ENCODE measurements around the gene RBPJ. TPM values are rescaled to one million over a fixed set of nuclear protein-coding genes. Genes with fewer than 3 reads are reported as not detected.

Gene RBPJ
- total and polyA plus RNA-seq, 2 of the 8 experiments (the other 6 are each of a cell fraction or from before 2014, with no cell fraction given), result 65.5 to 217 TPM

DNA sequence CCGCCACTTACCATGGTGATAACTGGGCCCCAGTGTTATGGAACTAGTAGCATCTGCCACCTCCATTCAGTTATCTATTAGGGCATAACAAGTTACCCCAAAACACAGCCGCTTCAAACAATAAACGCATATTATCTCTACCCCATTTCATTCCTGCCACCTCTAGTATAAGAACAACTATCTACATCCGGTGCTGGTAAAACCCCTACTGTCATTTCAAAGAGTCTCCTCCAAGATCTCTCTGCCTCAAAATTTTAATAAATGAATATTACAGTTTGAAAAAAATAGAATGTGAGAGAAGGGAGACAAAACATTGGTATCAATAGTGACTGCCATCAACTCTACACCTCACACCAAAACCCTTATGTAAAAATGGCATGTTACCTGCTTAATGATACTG lies 35.5 kb upstream of the RBPJ start:
- no peak overlapping the region for H2AK5ac ChIP-seq (ENCODE audit: low read depth, low read length)
- ChIA-PET POLR2A (ENCODE audit: partially characterized antibody) (no interaction called here), CTCF (ENCODE audit: partially characterized antibody) (no interaction called here)
- H2BK15ac ChIP-seq (ENCODE audit: low read length), result no peak overlapping the region
- no peak overlapping the region for H4K8ac ChIP-seq (ENCODE audit: extremely low read depth, insufficient read depth, low read length)
- H3K4me3 ChIP-seq (ENCODE audit: extremely low read depth in 1 of 4, insufficient read depth in 2 of 4, low read depth in 3 of 4, low read length in 4 of 4), result no peak overlapping the region
- H4K20me1 ChIP-seq (replicated peaks in 1 of 2; ENCODE audit: control insufficient read depth in 1 of 2, insufficient read depth in 2 of 2, low read length in 2 of 2), result no peaks in the 10 kb centered on the region
- DNase-seq (ENCODE audit: low read depth in 1 of 2, low spot score in 2 of 2) (no peak), FAIRE-seq (no peak)
- no peak overlapping the region for H4K91ac ChIP-seq (replicated peaks; ENCODE audit: insufficient read length, low read length)
- H3K23me2 ChIP-seq (ENCODE audit: low read depth, low read length), result no peaks in the 10 kb centered on the region
- H3K23ac ChIP-seq (ENCODE audit: insufficient read length), result no peak overlapping the region
- H3K18ac ChIP-seq (ENCODE audit: extremely low read depth, low read length), result no peak overlapping the region
- H3K4ac ChIP-seq (replicated peaks; ENCODE audit: insufficient read length, low read depth, low read length), result no peak overlapping the region
- H2BK120ac ChIP-seq (replicated peaks; ENCODE audit: low read depth, low read length), result no peak overlapping the region
- H3K9me3 ChIP-seq (ENCODE audit: insufficient read depth in 2 of 2, low read depth in 1 of 2, low read length in 1 of 2), result no peaks in the 10 kb centered on the region
- no peak overlapping the region for H2BK20ac ChIP-seq (ENCODE audit: low read length)
- H3K56ac ChIP-seq (replicated peaks; ENCODE audit: insufficient read length, low read depth, low read length), result no peak overlapping the region
- no peaks in the 10 kb centered on the region for H3K79me1 ChIP-seq (ENCODE audit: low read depth, low read length)
- no peak overlapping the region for H3K27ac ChIP-seq (ENCODE audit: low read depth, low read length)
- no peaks in the 10 kb centered on the region for H3K36me3 ChIP-seq (ENCODE audit: control insufficient read depth in 2 of 4, insufficient read depth in 4 of 4, low read length in 3 of 4)
- H3K14ac ChIP-seq (ENCODE audit: insufficient read length), result no peak overlapping the region
- no peak overlapping the region for H2BK12ac ChIP-seq (ENCODE audit: low read depth, low read length)
- no peaks in the 10 kb centered on the region for H3K79me2 ChIP-seq (ENCODE audit: control insufficient read depth in 1 of 2, insufficient read depth in 2 of 2, low read length in 2 of 2)
- H2BK5ac ChIP-seq (ENCODE audit: low read depth, low read length), result no peak overlapping the region
- H4K5ac ChIP-seq (ENCODE audit: insufficient read length, low read depth, low read length), result no peak overlapping the region
- WGBS, 2 experiments (ENCODE audit: extremely low coverage in 1 of 2, insufficient coverage in 1 of 2, insufficient read length in 1 of 2, insufficient replicate concordance in 2 of 2, low coverage in 1 of 2, low lambda C conversion rate in 2 of 2, missing lambda C conversion rate in 1 of 2), result 93% methylated on average over 4 of the region's 4 CpGs; no CpG with 5 or more reads in 1 of the 2 experiments
- H3K4me1 ChIP-seq (replicated peaks in 1 of 4; ENCODE audit: control insufficient read depth in 3 of 4, insufficient read depth in 4 of 4, low read length in 3 of 4), result peaks cover 0 to 3% (median 0%) of the 10 kb centered on the region in 4 experiments; a peak in 1 of 7 replicates
- no peak overlapping the region for H3K4me2 ChIP-seq (ENCODE audit: insufficient read depth in 1 of 2, low read depth in 2 of 2, low read length in 2 of 2)
- H2AFZ ChIP-seq (ENCODE audit: low read length), result no peak overlapping the region
- H3K27me3 ChIP-seq (replicated peaks in 1 of 4; ENCODE audit: control insufficient read depth in 3 of 4, extremely low read depth in 1 of 4, insufficient read depth in 3 of 4, low read length in 3 of 4), result no peaks in the 10 kb centered on the region
- no peak overlapping the region for H3K9ac ChIP-seq (replicated peaks in 1 of 4; ENCODE audit: extremely low read depth in 1 of 4, low read depth in 3 of 4, low read length in 3 of 4)
- TF ChIP-seq KDM5A (IDR thresholded peaks at IDR 0.05; ENCODE audit: low read length) (no peak), CHD2 (IDR thresholded peaks at IDR 0.05; ENCODE audit: low read length) (no peak), SRF (IDR thresholded peaks at IDR 0.05; ENCODE audit: low read depth, low read length) (no peak), SP4 (IDR thresholded peaks at IDR 0.05; ENCODE audit: low read length) (no peak), CTBP2 (IDR thresholded peaks at IDR 0.05; ENCODE audit: borderline replicate concordance, insufficient read depth, insufficient read length, low read length) (no peak), EP300 (IDR thresholded peaks at IDR 0.05; ENCODE audit: borderline replicate concordance in 1 of 2, low read depth in 2 of 2, low read length in 2 of 2) (no peak), TBP (IDR thresholded peaks at IDR 0.05; ENCODE audit: low read depth, low read length) (no peak), POLR2A (IDR thresholded peaks at IDR 0.05; ENCODE audit: control extremely low read depth in 1 of 2, low read depth in 2 of 2, low read length in 2 of 2) (no peak), MAFK (IDR thresholded peaks at IDR 0.05; ENCODE audit: low read depth, low read length) (no peak), EZH2 (IDR thresholded peaks at IDR 0.05; ENCODE audit: low read depth, low read length, severe bottlenecking) (no peak), RBBP5 (IDR thresholded peaks at IDR 0.05; ENCODE audit: borderline replicate concordance, low read depth, low read length) (no peak), SIX5 (IDR thresholded peaks at IDR 0.05; ENCODE audit: low read depth, low read length) (no peak), CBX5 (IDR thresholded peaks at IDR 0.05; ENCODE audit: low read depth, low read length) (no peak), RAD21 (IDR thresholded peaks at IDR 0.05 in 1 of 2, conservative IDR thresholded peaks at IDR 0.05 in 1 of 2; ENCODE audit: low read depth in 2 of 2, low read length in 2 of 2) (no peak)
- TF ChIP-seq, protein P1, sequence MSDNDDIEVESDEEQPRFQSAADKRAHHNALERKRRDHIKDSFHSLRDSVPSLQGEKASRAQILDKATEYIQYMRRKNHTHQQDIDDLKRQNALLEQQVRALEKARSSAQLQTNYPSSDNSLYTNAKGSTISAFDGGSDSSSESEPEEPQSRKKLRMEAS (IDR thresholded peaks at IDR 0.05), result no peak

Measured in H1 (cell line).